Ureter (tissue), 1 donor: ENCODE results near the gene ISG15. TPM values are rescaled to one million over a fixed set of nuclear protein-coding genes. Genes with fewer than 3 reads are reported as not detected.
"Not testable (repeated sequence)": the region's sequence is repeated elsewhere in the genome, so short reads cannot be mapped to it uniquely, and the experiment has no call there.

Source experiments
- DNase-seq: peaks from one replicate; pipeline ENCODE4 v3.0.0-alpha.2; 2020; ENCODE audit warnings: low spot score
- total RNA-seq: library from RNA; stranded (reverse); gene quantifications from one replicate; pipeline ENCODE4 v1.2.4, GENCODE V29; 2023
- donor health status: DM: yes; HTN: yes; CAD: no.

The ISG15 gene
- total RNA-seq, 1 donor from 2014 or later = 14.9 TPM

DNA sequence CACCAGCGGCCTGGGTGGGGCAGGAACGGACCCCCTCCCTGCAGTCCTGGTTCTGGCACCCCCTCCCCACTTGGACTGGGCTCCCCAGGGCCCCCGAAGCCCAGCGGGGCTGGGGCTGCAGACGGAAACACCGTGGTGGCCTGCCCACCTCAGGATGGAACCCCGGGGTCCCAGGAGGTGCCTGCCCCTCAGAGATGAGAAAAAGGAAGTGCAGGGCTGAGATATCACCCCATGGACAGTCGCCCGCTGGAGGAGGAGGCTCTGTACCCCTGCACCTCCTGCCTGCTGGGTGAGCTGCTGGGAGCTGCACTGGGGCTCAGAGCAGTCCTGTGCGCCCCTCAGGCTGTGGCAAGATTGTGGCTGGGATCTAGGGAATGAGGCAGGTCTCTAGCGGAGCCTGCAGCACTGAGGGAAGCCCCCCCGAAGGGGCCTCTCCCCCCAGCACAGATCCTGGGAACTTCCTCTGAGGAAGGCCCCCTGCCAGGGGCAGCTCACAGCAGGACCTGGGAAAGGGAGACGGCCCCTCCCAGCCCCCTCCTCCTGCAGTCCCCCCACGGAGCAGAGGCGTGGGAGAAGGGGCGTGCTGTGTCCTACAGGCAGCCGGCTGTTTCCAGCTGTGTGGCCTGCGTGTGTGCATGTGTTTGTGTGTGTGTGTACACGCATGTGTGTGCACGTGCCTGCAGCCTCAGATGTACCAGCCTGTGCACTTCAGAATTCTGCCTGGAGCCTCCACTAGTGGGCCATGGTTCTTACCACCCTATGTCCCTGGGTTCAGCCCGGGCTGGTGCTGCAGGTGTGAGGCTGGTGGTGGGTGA is 13.5 kb downstream of the ISG15 start:
- DNase-seq = no peak

DNA sequence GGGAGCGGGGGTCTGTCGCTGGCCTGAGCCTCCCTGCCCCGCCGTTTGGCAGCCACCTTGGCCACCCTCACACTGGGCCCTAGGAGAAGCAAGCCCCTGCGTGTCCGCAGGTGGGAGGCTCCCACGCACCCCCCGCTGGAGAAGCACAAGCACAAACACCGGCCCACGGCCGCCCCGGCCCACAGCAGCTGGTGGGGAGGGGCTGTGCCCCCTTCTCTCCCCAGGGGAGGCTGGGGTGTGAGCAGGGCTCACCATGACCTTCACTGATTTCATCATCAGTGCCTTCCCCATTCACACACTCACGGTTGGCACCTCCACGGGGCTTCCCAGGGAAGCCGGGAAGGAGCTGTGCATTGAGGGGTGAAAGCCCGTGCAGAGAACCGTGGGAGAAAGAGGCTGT is 14.5 kb downstream of the ISG15 start:
- no peak for DNase-seq

DNA sequence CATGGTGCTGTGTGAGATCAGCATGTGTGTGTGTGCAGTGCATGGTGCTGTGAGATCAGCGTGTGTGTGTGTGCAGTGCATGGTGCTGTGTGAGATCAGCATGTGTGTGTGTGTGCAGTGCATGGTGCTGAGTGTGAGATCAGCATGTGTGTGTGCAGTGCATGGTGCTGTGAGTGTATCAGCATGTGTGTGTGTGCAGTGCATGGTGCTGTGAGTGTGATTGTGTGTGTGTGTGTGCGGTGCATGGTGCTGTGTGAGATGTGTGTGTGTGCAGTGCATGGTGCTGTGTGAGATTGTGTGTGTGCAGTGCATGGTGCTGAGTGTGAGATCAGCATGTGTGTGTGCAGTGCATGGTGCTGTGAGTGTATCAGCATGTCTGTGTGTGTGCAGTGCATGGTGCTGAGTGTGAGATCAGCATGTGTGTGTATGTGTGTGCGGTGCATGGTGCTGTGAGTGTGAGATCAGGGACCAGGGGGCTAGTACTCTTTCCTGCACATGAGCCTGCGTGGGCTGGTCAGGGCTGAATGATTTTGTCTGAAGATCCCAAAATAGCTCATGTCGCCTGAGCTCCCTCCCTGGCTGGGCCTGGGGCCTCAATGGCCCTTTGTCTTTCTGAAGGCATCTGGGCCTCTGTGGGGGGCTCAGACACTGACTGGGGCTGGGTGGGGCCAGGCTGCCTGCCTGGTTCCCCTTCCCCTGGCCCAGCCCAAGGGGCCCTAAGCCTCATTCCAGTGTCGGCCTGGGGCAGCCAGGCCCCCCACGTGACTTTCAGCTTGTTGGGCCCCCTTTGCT is 17.8 kb downstream of the ISG15 start:
- not testable (repeated sequence) for DNase-seq

DNA sequence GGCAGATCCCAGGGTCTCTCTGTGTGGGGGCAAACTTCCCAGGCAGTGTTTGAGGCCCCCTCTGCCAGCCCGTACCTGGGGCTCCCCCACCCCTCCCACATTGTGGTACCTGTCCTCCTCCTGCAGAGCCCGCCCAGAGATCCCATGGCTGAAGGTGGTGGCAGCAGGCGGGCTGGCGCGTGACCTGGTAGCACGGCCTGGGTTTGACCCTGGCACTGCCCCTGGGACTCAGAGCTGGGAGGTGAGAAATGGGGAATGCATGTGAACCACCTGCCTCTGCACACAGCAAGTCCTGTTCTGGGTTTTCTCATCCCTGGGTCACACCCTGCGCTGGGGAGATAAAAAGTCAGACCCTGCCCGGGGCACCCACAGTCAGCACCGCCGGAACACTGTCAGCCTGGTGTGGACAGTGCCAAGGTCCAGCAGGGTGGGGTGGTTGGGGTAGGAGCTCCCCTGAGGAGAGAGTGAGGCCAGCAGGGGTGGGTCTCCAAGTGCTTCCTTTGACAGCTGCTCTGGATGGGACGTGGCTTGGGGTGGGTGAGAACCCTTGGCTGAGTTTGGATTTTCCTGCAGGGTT is 18.4 kb downstream of the ISG15 start:
- DNase-seq = no peak

DNA sequence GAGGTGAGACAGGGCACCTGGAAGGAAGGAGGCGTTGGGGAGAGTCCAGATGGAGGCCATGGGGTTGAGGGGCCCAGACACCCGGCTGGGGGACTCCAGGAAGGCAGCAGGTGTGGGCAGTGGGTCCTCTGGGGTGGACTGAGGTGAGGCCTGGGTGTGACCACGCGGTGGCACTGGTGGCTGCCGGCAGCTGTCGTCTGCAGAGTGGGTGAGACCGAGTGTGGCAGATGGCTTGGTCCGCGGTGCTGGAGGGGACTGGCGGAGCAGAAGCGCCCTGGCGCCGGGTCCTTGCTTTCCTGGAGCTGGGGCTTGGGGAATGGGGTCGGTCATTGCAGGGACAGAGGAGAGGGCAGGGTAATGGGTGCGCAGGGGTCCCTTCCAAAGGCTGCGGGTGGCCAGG is 19.1 kb downstream of the ISG15 start:
- DNase-seq = no peak

DNA sequence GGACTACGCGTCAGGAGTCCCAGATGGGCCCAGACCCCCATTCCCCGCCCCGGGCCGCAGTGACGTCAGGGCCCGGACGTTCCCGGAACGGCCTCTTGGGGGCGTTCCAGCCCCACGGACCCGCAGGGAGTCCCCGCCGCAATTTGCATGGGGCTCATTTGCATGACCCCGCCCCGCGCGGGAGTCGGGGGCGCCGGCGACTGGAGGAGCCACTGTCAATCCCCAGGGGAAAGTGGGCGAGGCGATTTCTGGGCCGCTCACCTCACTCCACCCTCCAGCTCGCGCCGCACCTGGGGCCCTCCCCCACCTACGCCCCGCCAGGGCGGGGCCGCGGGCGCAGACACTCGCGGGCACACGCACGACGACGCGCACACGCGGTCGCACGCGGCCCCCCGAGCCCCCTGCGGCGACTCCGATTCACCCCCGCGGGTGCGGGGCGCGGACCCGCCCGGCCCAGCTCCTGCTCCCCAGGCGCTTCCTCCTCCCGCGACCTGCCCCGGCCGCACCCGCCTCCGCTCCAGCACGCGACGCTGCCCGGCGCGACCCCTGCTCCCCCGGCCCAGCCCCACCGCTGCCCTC is 19.8 kb downstream of the ISG15 start:
- peak; percentile 78 for DNase-seq

DNA sequence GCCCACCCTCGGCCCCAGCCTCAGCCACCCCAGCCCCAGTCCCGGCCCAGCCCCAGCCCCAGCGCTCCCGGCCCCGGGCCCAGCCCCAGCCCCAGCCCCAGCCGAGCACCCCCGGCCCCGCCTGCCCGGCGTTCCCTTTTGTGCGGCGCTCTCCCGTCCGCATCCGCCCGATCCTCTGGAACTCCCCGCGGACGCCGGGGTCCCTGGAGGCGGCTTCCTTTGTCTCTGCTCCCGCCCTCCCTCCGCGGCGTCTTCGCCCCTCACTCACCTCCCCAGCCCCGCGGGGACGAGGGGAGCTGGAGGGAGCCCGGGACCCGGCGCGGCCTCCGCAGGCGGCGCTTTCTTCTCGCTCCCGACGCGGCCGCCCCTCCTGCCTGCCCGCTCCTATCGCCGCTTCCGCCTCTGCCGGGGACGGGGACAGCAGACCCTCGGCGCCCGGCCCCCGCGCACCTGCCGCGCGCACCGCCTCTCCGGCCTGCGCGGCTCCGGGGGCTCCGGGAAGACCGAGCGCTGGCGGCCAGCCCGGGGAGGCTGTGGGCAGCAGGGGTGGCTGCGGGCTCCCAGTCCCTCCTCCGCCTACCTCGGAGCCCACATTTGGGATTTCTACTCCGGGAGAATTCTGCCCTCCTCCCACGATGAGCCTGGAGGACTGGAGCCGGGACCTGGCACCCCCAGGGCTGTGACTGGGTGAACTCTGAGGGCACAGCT is 20.6 kb downstream of the ISG15 start:
- DNase-seq = no peak

DNA sequence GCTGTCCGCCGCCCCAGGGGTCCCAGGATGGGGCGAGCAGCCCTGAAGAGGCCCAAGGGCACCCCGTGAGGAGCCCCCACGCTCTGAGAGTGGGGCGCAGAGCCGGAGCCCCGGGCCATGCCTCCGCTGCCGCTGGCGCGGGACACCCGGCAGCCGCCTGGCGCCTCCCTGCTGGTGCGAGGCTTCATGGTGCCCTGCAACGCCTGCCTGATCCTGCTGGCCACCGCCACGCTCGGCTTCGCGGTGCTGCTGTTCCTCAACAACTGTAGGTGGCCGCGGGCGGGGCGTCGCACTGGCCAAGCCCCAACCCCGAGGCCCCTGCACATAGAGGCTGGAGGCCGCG is 21.1 kb downstream of the ISG15 start:
- DNase-seq = no peak

DNA sequence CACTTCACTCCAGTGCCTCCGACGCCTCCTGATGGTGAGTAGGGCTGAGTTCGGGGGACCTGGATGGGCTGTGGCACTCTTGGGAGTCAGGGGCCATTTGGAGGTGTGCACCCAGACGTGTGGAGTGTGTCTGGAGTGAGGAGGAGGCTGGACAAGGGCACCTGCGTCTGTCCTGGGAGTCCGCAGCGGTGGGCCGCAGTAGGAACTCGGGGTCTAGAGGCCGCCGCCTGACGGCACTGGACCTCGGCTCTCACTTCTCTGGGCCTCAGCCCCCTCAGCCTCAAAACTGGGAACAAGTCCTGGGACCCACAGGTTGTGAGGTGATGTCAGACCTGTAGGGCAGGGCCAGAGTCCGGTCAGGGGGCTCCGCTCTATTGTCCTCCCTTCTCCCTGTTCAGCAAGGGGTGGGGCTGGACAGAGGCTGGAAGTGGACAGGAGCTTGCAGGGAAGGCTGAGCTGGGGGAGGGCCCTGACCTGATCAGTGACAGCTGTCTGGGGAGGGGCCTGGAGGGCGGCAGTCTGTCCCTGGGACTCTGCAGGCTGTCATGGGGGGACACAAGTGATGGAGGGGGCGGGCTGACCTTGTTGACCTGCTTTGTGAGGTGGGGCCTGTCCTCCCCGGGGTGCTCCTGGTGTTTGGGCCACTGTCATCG is 22.1 kb downstream of the ISG15 start:
- no peak for DNase-seq

DNA sequence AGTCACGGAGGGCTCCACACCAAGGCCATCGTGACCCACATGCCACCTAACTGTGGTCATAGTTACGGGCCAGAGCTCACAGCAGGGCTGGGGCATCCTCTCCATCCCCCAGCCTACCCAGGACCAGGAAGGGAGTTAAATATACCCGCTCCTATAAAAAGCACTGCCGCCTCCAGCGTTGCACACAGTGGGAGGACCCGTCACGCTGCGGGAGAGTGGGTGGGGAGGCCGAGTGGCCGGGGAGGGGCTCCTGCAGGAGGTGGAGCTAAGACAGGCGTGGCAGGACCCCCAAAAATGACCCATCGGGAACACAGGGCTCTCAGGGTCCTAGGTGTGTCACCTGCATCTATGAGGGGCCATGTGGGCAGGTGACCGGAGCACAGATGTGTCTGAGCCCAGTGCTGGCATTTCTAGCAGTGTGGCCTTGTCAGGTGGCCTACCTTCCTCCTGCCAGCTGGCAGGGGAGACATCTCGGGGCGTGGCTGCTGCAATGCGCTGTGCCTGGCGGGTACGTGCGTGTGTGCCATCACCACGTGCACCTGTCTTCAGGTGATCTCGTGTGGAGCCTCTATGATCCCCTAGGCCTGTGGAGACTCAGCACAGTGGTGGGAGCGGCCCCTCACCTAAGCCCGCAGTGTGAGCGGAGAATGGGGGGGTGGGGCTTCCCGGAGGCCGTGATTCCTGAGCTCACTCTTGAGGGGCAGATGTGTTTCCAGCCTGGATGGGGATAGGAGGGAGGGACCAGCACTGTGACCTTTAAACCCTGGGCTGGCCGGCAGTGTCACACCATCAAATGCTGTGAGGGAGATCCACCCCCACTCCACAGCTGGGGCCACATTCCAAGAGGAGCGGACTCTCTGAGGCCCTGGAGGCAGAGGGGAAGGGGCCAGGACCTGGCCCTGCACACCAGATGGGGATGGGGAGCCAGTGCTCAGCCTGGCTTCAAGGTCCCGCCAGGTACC is 24.4 kb downstream of the ISG15 start:
- DNase-seq = no peak

DNA sequence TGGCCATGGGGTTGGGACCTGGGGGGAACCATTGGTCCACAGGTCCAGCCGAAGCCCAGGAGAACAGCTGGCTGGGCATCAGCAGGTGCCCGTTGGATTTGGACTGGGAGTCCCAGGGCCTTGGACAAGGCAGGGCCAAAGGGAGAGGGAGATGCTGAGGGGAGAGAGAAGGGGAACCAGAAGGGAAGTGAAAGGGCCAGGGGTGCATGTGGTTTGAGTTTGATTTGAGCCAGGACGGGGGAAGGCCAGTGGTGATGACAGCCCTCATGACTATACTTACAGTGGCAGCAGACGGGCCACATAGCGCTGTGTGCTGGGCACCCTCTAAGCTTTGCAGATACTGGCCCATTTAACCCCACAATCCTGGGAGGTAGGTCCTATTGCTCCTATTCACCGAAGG is 25.4 kb downstream of the ISG15 start:
- DNase-seq = no peak

DNA sequence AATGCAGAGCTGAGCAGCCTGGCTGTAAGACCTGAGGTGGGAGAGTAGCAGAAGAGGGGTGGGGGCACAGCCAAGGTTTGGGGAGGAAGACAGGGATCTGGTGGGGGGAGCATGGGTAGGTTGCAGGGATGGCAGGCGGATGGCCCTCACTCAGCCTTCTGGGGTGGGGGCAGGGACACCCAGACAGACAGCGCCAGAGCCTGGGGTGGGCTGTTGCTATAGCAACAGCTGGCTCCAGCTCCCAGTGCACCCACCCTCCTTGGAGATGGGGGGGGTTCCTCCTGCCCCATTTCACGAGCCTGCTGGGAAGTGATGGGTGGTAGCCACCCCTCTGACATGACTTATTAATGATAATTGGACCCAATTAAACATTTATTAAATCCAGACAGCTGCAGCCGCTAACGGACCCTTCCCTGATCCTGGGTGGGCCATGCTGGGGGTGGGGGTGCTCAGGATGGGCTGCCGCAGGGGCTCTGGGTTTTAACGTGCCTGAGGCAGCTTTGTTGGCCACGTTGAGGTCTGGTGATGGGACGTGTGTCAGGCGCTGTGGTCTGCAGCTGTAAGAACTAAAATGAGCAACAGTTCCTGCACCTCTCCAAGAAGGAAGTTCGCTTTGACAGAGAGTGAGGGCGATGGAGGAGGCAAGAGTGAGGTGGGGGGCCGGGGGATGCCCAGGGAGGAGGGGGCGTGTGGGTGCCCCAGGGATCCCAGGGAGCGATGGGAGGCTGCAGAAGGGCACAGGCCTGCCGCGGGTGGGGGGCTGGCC is 26.0 kb downstream of the ISG15 start:
- DNase-seq = no peak

DNA sequence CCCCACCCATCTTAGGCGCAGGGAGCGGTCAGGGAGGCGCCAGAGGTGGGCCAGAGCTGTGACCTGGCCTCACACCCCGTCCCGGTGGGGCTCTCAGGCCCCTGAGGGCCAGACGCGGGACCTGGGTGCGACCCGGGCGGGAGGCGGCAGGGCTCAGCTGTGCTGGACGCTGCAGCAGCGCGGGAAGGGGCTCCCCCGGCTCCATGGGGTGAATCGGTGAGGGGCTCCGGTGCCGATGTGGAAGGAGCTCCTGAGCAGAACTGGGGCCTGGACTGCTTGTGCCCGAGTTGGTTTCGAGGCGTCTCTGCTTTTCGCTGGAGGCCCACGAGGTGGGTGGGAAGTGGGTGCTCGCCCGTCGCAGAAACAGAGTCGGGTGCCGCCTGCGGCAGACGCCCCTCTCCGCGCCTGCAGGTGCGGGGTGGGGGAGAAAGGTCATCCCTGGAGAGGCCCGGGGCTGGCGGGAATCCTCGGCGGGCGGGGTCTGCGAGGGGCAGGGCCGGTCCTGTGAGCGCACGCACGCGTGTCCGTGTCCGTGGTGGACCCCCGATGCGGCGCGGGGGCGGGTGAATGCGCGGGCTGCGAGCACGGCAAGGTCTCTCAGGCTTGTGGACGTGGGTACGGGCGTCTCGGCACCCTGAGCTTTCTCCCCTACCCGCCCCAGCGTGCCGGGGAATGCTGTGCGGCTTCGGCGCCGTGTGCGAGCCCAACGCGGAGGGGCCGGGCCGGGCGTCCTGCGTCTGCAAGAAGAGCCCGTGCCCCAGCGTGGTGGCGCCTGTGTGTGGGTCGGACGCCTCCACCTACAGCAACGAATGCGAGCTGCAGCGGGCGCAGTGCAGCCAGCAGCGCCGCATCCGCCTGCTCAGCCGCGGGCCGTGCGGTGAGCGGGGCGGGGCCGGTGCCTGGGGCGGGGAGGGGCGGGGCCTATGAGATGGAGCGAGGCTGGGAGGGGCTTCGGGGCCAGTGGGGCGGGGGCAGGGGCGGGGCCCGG is 27.0 kb downstream of the ISG15 start:
- peak; percentile 71 for DNase-seq

DNA sequence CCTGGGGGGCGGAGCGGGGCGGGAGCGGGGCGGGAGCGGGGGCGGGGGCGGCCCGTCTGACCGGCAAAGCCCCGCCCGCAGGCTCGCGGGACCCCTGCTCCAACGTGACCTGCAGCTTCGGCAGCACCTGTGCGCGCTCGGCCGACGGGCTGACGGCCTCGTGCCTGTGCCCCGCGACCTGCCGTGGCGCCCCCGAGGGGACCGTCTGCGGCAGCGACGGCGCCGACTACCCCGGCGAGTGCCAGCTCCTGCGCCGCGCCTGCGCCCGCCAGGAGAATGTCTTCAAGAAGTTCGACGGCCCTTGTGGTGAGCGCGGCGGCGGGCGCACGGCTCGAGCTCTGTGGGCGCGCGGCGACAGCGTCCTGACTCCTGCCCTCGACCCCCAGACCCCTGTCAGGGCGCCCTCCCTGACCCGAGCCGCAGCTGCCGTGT is 27.8 kb downstream of the ISG15 start:
- DNase-seq = no peak

DNA sequence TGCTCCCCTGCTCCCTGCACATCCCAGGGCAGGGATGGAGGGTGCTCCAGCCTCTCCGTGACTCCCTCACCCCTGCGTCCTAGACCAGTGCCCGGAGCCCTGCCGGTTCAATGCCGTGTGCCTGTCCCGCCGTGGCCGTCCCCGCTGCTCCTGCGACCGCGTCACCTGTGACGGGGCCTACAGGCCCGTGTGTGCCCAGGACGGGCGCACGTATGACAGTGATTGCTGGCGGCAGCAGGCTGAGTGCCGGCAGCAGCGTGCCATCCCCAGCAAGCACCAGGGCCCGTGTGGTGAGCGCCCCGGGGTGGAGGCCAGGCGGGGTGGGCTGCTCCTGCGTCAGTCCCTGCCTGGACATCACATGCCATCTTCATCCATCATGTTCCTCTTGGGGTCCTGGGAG is 28.6 kb downstream of the ISG15 start:
- DNase-seq = no peak

DNA sequence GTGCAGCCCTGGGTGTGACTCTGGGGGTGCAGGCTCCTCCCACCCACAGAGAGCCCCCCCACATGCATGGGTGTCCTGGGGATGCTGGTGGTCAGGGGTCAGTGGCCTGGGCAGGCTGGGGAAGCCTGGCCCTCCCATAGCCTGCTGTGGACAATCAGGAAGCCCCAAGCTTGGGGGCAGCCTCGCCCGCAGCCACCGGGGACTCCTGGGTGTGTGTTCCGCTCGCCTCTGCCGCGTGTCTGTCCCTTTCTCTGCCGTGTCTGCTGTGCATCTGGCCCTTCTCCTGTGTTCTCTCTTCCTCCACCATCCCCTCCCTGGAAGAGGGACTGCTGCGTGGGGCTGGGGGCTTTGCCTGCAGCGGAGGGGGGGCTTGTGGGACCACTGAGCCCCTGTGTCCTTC is 29.5 kb downstream of the ISG15 start:
- no peak for DNase-seq

DNA sequence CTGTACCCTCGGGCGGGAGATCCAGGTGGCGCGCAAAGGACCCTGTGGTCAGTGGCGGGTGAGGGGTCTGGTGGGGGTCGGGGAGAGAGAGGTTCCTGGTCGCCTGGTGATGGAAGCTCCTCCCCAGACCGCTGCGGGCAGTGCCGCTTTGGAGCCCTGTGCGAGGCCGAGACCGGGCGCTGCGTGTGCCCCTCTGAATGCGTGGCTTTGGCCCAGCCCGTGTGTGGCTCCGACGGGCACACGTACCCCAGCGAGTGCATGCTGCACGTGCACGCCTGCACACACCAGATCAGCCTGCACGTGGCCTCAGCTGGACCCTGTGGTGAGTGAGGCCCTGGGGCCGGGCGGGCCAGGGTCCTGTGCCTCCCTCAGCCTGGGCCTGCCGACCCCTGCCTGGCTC is 30.1 kb downstream of the ISG15 start:
- no peak for DNase-seq

DNA sequence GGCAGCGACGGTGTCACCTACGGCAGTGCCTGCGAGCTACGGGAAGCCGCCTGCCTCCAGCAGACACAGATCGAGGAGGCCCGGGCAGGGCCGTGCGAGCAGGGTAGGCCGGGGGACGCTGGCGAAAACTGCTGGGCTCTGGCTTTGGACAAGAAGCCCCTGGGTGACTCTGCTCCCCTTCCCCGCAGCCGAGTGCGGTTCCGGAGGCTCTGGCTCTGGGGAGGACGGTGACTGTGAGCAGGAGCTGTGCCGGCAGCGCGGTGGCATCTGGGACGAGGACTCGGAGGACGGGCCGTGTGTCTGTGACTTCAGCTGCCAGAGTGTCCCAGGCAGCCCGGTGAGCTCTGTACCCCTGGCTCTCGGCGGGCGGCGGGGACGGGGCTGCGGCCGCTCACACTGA is 30.6 kb downstream of the ISG15 start:
- DNase-seq = no peak
